GM18868 (cell line): ENCODE measurements around the gene CYP26B1.
"Not testable (repeated sequence)": the region's sequence is repeated elsewhere in the genome, so short reads cannot be mapped to it uniquely, and the experiment has no call there.

Source experiments
- ATAC-seq: cut with Tn5 transposase; IDR thresholded peaks from one replicate; pipeline ENCODE4 v1.9.1; 2021; ENCODE audit warnings: mild to moderate bottlenecking, moderate library complexity; ENCODE audit not compliant: unreplicated experiment

Gene CYP26B1

DNA sequence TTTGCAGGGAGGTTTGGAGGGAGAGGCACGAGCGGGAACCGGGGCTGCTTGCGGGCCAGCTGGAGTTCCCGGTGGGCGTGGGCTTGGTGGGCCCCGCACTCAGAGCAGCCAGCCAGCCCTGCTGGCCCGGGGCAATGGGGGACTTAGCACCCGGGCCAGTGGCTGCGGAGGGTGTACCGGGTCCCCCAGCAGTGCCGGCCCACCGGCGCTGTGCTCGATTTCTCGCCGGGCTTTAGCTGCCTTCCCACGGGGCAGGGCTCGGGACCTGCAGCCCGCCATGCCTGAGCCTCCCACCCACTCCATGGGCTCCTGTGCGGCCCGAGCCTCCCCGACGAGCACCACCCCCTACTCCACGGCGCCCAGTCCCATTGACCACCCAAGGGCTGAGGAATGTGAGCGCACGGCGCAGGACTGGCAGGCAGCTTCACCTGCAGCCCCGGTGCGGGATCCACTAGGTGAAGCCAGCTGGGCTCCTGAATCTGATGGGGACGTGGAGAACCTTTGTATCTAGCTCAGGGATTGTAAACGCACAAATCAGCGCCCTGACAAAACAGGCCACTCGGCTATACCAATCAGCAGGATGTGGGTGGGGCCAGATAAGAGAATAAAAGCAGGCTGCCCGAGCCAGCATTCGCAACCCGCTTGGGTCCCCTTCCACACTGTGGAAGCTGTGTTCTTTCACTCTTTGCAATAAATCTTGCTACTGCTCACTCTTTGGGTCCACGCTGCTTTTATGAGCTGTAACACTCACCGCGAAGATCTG is 60.6 kb downstream of the CYP26B1 start:
- not testable (repeated sequence) for ATAC-seq

DNA sequence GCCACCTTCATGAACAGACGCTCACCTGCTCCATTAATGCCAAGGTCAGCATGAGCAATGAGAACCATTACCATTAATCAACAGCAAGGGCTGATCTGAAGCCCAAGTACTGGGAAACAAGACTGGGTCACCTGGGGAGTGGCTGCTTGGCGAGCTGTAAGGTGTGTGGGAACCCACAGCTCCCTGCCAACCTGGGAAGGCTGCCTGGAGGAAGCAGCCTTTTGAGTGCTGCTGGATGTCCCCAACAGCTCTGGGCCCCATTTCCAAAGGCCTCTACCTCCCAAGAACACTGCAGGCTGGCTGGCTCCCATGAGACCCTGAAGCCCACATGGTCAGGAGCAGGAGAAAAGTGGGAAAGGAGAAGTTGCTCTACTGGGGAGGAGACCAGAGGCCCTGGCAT is 62.1 kb downstream of the CYP26B1 start:
- no peak for ATAC-seq

DNA sequence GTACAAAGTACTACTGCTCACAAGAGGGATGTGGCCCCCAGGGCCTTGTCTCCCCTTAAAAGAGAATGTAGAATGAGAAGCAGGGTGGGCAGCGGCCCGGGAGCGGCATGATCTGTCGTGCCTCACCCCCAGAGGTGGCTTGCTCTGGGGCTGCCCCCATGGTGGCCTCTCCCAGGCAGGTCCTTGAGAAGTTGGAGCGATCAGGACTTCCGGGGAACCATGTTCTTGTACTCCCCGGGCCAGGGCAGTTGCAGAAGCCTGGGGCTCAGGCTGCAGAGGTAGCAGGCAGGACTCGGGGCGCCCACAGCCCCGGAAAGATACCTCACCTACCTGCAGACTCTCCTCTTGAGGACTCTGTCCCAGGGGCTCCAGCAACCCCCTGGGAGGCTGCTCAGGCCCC is 62.6 kb downstream of the CYP26B1 start:
- no peak for ATAC-seq

DNA sequence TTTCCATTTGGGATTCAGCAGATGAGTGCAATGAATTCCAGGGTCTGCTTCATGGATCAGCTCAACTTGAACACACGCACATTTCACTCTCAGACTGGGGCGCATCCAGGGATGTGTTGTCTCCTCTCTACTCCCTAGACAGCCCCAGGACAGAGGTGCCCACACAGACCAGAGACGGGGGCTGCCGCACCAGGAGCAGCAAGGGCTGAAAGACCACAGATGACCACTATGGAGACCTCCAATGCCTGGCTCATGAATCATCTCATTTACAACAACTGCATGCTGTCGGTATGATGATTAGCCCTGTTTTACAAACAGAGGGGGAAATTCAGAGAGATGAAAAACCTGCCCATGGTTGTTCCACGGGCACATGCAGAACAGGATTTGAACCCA is 63.1 kb downstream of the CYP26B1 start:
- no peak for ATAC-seq

DNA sequence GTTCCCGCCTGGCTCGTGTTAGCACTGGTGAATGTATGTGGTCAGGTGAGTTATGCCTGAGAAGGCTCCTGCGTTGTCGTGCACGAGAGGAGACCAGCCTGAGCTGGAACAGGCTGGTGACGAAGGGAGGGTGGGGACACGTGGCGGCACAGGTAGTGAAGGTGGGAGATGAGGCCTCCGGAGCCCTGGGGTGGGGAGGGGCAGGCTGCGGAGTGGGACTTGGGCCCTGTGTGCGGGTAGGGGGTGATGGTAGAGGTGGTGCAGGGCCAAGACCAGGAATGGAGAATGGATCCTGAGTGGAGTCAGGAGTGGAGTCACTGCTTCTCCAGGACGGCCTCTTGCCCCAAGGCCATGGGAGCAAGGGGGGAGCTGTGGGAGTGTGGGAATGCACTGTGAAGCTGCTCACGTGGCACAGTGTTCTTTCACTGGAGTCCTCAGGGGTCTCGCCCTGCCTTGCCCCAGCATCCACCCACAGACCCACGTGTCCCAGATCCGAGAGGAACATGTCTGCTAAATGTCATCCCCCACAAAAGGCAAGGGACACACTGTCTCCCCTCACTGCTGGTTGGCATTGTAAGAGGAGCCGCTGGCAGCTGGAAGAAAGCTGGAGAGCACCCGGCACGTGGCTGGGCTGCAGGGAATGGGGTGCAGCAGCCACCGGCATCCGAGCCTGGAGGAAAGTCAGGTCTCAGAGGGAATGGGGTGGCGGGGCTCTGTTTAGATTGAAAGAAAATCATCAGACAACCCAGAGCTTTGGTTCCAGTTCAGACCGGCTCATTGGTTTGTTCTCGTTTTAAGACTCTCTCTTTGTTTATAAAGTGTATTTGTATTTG is 63.7 kb downstream of the CYP26B1 start:
- no peak for ATAC-seq

DNA sequence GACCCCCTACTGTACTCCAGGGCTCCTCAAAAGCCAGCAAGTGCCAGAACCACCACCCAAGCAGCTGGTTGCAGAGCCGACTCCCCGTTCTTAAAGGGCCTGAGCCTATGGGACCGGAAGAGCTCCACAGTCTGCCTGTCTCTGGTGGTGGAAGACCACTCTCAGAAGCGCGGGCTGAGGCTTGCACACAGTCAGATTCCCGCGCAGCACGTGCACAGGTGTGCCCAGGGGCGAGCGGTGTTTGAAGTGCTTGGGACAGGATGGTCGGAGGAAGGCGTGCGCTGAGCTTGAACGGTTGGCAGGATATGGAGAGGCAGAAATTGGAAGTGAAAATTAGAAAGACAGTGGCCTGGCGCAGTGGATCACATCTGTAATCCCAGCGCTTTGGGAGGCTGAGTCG is 64.8 kb downstream of the CYP26B1 start:
- no peak for ATAC-seq

DNA sequence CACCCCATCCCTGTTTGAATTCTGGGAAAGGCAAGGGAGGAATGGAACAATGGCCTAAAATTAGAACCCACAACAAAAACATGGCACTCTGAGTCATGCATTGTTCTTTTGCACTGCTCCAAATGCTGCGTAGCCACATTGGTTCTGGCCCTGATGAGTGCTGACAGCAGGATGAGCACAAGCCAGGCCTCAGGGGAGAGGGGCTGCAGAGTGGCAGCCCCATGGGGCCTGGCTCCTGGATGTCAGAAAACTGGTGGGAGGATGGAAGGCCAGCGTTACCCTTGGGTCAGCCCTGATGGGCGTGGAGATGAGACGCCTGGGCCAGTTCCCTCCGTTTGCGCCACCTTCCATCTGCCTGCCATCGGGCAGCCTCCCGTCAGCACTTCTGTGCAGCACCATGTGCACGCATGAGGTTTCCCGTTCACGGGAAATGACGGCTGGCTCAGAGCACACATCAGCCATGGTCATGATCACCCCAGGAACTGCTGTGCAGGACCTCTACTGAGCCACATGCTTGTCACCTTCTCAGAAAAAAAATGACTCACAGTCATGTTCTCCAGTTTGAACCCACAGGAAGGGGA is 65.6 kb downstream of the CYP26B1 start:
- ATAC-seq, result no peak

DNA sequence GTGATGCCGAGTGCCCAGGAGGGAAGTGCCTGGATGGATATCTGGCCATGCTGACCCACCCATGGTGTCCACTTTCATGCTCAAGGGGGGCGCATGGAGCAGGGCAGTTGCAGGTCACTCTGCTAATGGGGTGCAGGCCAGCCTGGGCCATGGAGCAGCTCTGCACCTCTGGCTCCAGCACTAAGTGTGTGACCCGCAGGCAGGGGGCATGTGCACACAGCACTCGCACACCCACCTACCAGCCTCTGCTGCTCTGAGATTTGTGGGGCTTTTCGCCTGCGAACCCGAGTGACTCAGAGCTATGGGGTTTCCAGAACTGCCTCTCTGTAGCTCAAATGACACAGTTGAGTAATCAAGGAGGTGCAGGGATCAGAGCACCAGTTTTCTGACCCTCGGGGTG is 66.2 kb downstream of the CYP26B1 start:
- peak; percentile 51 for ATAC-seq

DNA sequence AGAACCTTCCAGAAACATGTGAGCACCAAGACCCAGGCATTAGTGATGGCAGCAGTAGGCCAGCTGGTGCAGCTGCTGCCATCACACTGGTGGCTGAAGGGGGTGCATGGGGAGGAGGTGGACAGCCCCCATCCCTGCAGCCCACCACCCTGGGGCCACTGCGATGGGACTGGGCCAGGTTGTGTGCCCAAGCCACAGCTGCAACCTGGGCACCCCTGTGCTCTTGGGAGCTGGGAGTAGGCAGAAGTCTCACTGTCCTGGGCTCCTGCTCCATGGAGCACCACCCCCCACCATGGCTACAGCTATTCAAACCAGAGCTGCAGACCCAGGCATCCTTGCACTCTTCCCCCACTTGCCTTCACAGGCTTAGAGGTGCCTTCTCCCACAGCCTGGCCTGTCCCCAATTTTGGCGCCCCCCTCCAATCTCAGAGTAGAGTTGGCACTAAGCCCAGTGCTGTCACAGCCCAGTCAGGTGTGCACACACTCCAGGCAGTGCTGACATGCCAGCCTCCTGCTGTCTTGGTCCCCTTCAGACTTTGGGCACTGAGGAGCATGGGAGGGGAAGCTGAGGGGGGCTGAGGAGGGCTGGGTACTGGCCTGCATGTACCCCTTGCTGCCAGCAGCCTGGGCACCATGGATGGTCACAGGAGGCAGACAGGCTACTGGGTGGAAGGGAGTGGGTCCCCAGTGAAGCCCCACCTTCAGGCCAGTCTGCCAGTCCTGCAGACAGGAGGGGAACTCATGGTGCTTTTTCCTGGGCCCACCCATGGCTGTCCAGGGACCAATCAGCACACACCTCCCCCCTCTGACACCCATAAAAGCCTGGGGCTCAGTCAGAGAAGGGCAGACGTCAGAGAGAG is 67.1 kb downstream of the CYP26B1 start:
- ATAC-seq, result no peak
